IMR-90 (cell line): ENCODE data around the gene SMYD1. TPM values are rescaled to one million over a fixed set of nuclear protein-coding genes. Genes with fewer than 3 reads are reported as not detected.

ENCODE experiments used
- ATAC-seq: fragments of 200-7000 bp; cut with Tn5 transposase; 2 replicates; pipeline ENCODE4 v1.9.1; 2020; ENCODE audit warnings: low read depth, mild to moderate bottlenecking, moderate library complexity
- BruUV-seq: library from RNA; stranded (reverse); fragments of 400-500 nt; replicated peaks from 2 replicates; lab custom pipeline; 2021; lab: Mats Ljungman, UMichigan
- CTCF ChIA-PET: fragments of 300-600 bp; formaldehyde crosslinking; extraction: SDS; loops from one replicate; lab custom pipeline; 2021; ENCODE audit warnings: antibody characterized with exemption; lab: Yijun Ruan, JAX
- POLR2A ChIA-PET: fragments of 300-600 bp; sonication (Branson Sonifier 250); formaldehyde crosslinking; loops from one replicate; lab custom pipeline; 2022; ENCODE audit warnings: antibody characterized with exemption; ENCODE audit not compliant: unreplicated experiment; lab: Charles Lee
- DNase-seq: peaks from one replicate; pipeline ENCODE4 v3.0.0; 2013
- H2AFZ ChIP-seq: replicated peaks from 2 replicates; pipeline ENCODE3; 2013; ENCODE audit warnings: low read length, mild to moderate bottlenecking; ENCODE audit not compliant: poor library complexity
- H2AK5ac ChIP-seq: 2 replicates; pipeline ENCODE4 v1.6.1; 2013; ENCODE audit warnings: low read depth, low read length, inconsistent platforms
- H2AK9ac ChIP-seq: replicated peaks from 2 replicates; pipeline ENCODE3; 2013; ENCODE audit warnings: mild to moderate bottlenecking, low read depth, low read length, moderate library complexity; ENCODE audit not compliant: poor library complexity
- H2BK120ac ChIP-seq: 2 replicates; pipeline ENCODE4 v1.6.1; 2013; ENCODE audit warnings: low read depth, low read length, inconsistent platforms
- H2BK15ac ChIP-seq: 3 replicates; pipeline ENCODE4 v1.6.1; 2013; ENCODE audit warnings: low read depth, low read length, inconsistent platforms
- H2BK20ac ChIP-seq: 2 replicates; pipeline ENCODE4 v1.6.1; 2013; ENCODE audit warnings: low read depth, mild to moderate bottlenecking, inconsistent platforms, low read length, moderate library complexity
- H2BK5ac ChIP-seq: 2 replicates; pipeline ENCODE4 v1.6.1; 2013; ENCODE audit warnings: mild to moderate bottlenecking, low read depth, low read length, inconsistent platforms; ENCODE audit not compliant: poor library complexity, severe bottlenecking
- H3K14ac ChIP-seq: replicated peaks from 2 replicates; pipeline ENCODE4 v1.6.1; 2013; ENCODE audit warnings: low read depth, low read length, inconsistent platforms
- H3K18ac ChIP-seq: 2 replicates; pipeline ENCODE4 v1.6.1; 2013; ENCODE audit warnings: low read depth, low read length, control low read depth
- H3K23ac ChIP-seq: 2 replicates; pipeline ENCODE4 v1.6.1; 2013; ENCODE audit warnings: low read depth, low read length, inconsistent platforms
- H3K27ac ChIP-seq: 2 replicates; pipeline ENCODE4 v1.5.1; 2013; ENCODE audit warnings: mild to moderate bottlenecking, control low read depth, low read length; ENCODE audit not compliant: insufficient read depth
- H3K27me3 ChIP-seq: 2 replicates; pipeline ENCODE4 v1.6.1; 2013; ENCODE audit warnings: low read length; ENCODE audit not compliant: control insufficient read depth, insufficient read depth
- H3K36me3 ChIP-seq: 2 replicates; pipeline ENCODE4 v1.6.1; 2013; ENCODE audit warnings: low read length, mixed read lengths; ENCODE audit not compliant: control insufficient read depth, insufficient read depth
- H3K4ac ChIP-seq: 2 replicates; pipeline ENCODE4 v1.6.1; 2013; ENCODE audit warnings: low read depth, low read length, inconsistent platforms
- H3K4me1 ChIP-seq: 2 replicates; pipeline ENCODE4 v1.6.1; 2013; ENCODE audit warnings: low read length, mixed read lengths; ENCODE audit not compliant: control insufficient read depth, insufficient read depth
- H3K4me2 ChIP-seq: 2 replicates; pipeline ENCODE4 v1.6.1; 2013; ENCODE audit warnings: low read depth, mild to moderate bottlenecking, control low read depth, low read length, moderate library complexity
- H3K4me3 ChIP-seq: 2 replicates; pipeline ENCODE4 v1.5.1; 2013; ENCODE audit warnings: low read depth, mild to moderate bottlenecking, control low read depth, low read length, moderate library complexity; ENCODE audit not compliant: insufficient read depth
- H3K56ac ChIP-seq: 2 replicates; pipeline ENCODE4 v1.6.1; 2013; ENCODE audit warnings: low read length, inconsistent platforms; ENCODE audit not compliant: insufficient read depth; ENCODE audit errors: extremely low read depth
- H3K79me1 ChIP-seq, 2 experiments: 2 replicates each; pipeline ENCODE4 v1.6.1; 2013; ENCODE audit warnings: low read length in 2 of 2, inconsistent platforms in 1 of 2, low read depth in 1 of 2
- H3K9ac ChIP-seq: 2 replicates; pipeline ENCODE4 v1.6.1; 2013; ENCODE audit warnings: low read depth, low read length, control low read depth
- H3K9me1 ChIP-seq: 2 replicates; pipeline ENCODE4 v1.6.1; 2013; ENCODE audit warnings: low read length, inconsistent platforms; ENCODE audit not compliant: insufficient read depth
- H3K9me3 ChIP-seq: 2 replicates; pipeline ENCODE4 v1.6.1; 2013; ENCODE audit warnings: low read length; ENCODE audit not compliant: control insufficient read depth, insufficient read depth
- H4K20me1 ChIP-seq: 2 replicates; pipeline ENCODE4 v1.6.1; 2013; ENCODE audit warnings: low read length, inconsistent platforms; ENCODE audit not compliant: insufficient read depth
- H4K5ac ChIP-seq: 2 replicates; pipeline ENCODE4 v1.6.1; 2013; ENCODE audit warnings: mild to moderate bottlenecking, low read depth, low read length, control low read depth
- H4K8ac ChIP-seq, 2 experiments: 2 replicates each; pipeline ENCODE4 v1.6.1; 2013; ENCODE audit warnings: low read depth in 2 of 2, low read length in 2 of 2, control low read depth in 1 of 2, inconsistent platforms in 1 of 2
- H4K91ac ChIP-seq: 2 replicates; pipeline ENCODE4 v1.6.1; 2013; ENCODE audit warnings: low read depth, low read length, inconsistent platforms; ENCODE audit not compliant: insufficient read depth
- CHD1 ChIP-seq: IDR thresholded peaks from 2 replicates; pipeline ENCODE4 v1.6.1; 2012; ENCODE audit warnings: low read depth, low read length, improper control_type of control experiment
- FOS ChIP-seq: fragments of 150-350 bp; IDR thresholded peaks from 2 replicates; pipeline ENCODE4 v1.6.1; 2016; ENCODE audit warnings: low read depth, low read length
- MAFK ChIP-seq: IDR thresholded peaks from 2 replicates; pipeline ENCODE4 v1.6.1; 2012; ENCODE audit warnings: low read depth, low read length, improper control_type of control experiment
- MXI1 ChIP-seq: IDR thresholded peaks from 2 replicates; pipeline ENCODE4 v1.6.1; 2012; ENCODE audit warnings: low read depth, mild to moderate bottlenecking, low read length, moderate library complexity, borderline replicate concordance
- NFE2L2 ChIP-seq: fragments of 150-350 bp; IDR thresholded peaks from 2 replicates; pipeline ENCODE4 v1.6.1; 2016; ENCODE audit warnings: low read depth, mild to moderate bottlenecking, low read length
- POLR2A ChIP-seq: IDR thresholded peaks from 2 replicates; pipeline ENCODE4 v1.6.1; 2012; ENCODE audit warnings: mild to moderate bottlenecking, low read depth, low read length
- RCOR1 ChIP-seq: IDR thresholded peaks from 2 replicates; pipeline ENCODE4 v1.6.1; 2012; ENCODE audit warnings: mild to moderate bottlenecking, low read length, improper control_type of control experiment; ENCODE audit not compliant: insufficient replicate concordance
- RFX5 ChIP-seq: IDR thresholded peaks from 2 replicates; pipeline ENCODE4 v1.8.0; 2012; ENCODE audit warnings: low read depth, mild to moderate bottlenecking, low read length, moderate library complexity
- SMC3 ChIP-seq: fragments of 150-350 bp; IDR thresholded peaks from 2 replicates; pipeline ENCODE4 v1.6.1; 2016; ENCODE audit warnings: low read depth, mild to moderate bottlenecking, antibody characterized with exemption, low read length, moderate library complexity
- WGBS, 2 experiments: methylation state at CpG; one replicate each; pipeline versions ENCODE4 v1.1.5 to v1.1.7; 2013; ENCODE audit warnings: missing lambda C conversion rate in 2 of 2; ENCODE audit not compliant: insufficient read length in 1 of 2; ENCODE audit errors: extremely low coverage in 2 of 2; 5-methylcytosine and 5-hydroxymethylcytosine counted together
- dilution Hi-C: fragments of 300-500 bp; cut with HindIII; formaldehyde crosslinking; loops from one replicate; pipeline ENCODE4 v1.14.3; 2018; ENCODE audit warnings: low sequenced_read_pairs; ENCODE audit not compliant: unreplicated experiment
- in situ Hi-C: fragments of 300-500 bp; cut with MboI; formaldehyde crosslinking; loops from 3 replicates; pipeline ENCODE4 v1.14.3; 2019; ENCODE audit warnings: low sequenced_read_pairs, inconsistent platforms, mixed read lengths
- intact Hi-C: fragments of 100-400 bp; cut with micrococcal nuclease; formaldehyde crosslinking; loops from 2 replicates; pipeline ENCODE4 v1.10.0; 2022
- polyA plus RNA-seq, 3 experiments: library from polyadenylated mRNA; depleted of rRNA; stranded (reverse); fragments of >200 nt; gene quantifications; 2 replicates each; pipeline ENCODE4 v1.2.3, GENCODE V29; 2012; ENCODE audit warnings: low replicate concordance in 1 of 3
- total RNA-seq: library from RNA; depleted of rRNA; stranded (reverse); fragments of >200 nt; gene quantifications from 2 replicates; pipeline ENCODE4 v1.2.3, GENCODE V29; 2012
- TF ChIP-seq, protein P1 (sequence below): conservative IDR thresholded peaks from 2 replicates; pipeline ENCODE4 v1.5.1; 2012; ENCODE audit warnings: mild to moderate bottlenecking, low read depth, low read length, improper control_type of control experiment

SMYD1 gene
- total and polyA plus RNA-seq, 2 of the 4 experiments (the other 2 are of a cell fraction) = not detected

GRCh38 chr2:88128654-88129312, 61.2 kb downstream of the SMYD1 start:
- intact Hi-C loops = no loop called here
- no peak for ATAC-seq
- DNase-seq = no peak
- Histone ChIP-seq H2AFZ (no peak overlapping the region), H3K79me1 (no peaks in the 10 kb centered on the region), H2AK5ac (no peak overlapping the region), H3K36me3 (no peaks in the 10 kb centered on the region), H3K27ac (no peak overlapping the region), H2BK120ac (no peak overlapping the region), H3K18ac (no peak overlapping the region), H3K4me3 (no peak overlapping the region), H2BK15ac (no peak overlapping the region), H3K23ac (no peak overlapping the region), H4K8ac (no peak overlapping the region), H3K27me3 (peaks cover 7% of the 10 kb centered on the region), H4K91ac (no peak overlapping the region), H3K9ac (no peak overlapping the region), H4K20me1 (no peaks in the 10 kb centered on the region), H3K56ac (no peak overlapping the region), H3K4me2 (no peak overlapping the region), H2BK5ac (no peak overlapping the region), H3K4ac (no peak overlapping the region), H2BK20ac (no peak overlapping the region), H4K5ac (no peak overlapping the region), H3K9me3 (no peaks in the 10 kb centered on the region), H3K9me1 (no peaks in the 10 kb centered on the region), H3K4me1 (no peaks in the 10 kb centered on the region), H3K14ac (no peak overlapping the region), H2AK9ac (no peak overlapping the region)
- TF ChIP-seq, protein P1, sequence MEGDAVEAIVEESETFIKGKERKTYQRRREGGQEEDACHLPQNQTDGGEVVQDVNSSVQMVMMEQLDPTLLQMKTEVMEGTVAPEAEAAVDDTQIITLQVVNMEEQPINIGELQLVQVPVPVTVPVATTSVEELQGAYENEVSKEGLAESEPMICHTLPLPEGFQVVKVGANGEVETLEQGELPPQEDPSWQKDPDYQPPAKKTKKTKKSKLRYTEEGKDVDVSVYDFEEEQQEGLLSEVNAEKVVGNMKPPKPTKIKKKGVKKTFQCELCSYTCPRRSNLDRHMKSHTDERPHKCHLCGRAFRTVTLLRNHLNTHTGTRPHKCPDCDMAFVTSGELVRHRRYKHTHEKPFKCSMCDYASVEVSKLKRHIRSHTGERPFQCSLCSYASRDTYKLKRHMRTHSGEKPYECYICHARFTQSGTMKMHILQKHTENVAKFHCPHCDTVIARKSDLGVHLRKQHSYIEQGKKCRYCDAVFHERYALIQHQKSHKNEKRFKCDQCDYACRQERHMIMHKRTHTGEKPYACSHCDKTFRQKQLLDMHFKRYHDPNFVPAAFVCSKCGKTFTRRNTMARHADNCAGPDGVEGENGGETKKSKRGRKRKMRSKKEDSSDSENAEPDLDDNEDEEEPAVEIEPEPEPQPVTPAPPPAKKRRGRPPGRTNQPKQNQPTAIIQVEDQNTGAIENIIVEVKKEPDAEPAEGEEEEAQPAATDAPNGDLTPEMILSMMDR = no peak
- TF ChIP-seq FOS = no peak
- TF ChIP-seq RCOR1 = no peak
- no peak for TF ChIP-seq CHD1
- TF ChIP-seq POLR2A = no peak
- TF ChIP-seq MAFK = no peak
- TF ChIP-seq SMC3 = no peak
- TF ChIP-seq MXI1 = no peak
- TF ChIP-seq NFE2L2 = no peak
- TF ChIP-seq RFX5 = no peak
- CTCF ChIA-PET = no interaction called here
- in situ Hi-C loops = no loop called here
- dilution Hi-C loops = no loop called here
- POLR2A ChIA-PET = no interaction called here
- 87% methylated on average over 3 of the region's 7 CpGs; no CpG with 5 or more reads in 1 of the 2 experiments for WGBS, 2 experiments
- no TSS peak for BruUV-seq
